Measurements from ENCODE around the gene ANXA2. TPM values are rescaled to one million over a fixed set of nuclear protein-coding genes. Genes with fewer than 3 reads are reported as not detected.
A peak's percentile ranks its signal among the peaks of the same experiment; 100 is the strongest.

ANXA2 gene
- total and polyA plus RNA-seq, 4 donors = 62.7 to 138 (median 107) TPM

DNA sequence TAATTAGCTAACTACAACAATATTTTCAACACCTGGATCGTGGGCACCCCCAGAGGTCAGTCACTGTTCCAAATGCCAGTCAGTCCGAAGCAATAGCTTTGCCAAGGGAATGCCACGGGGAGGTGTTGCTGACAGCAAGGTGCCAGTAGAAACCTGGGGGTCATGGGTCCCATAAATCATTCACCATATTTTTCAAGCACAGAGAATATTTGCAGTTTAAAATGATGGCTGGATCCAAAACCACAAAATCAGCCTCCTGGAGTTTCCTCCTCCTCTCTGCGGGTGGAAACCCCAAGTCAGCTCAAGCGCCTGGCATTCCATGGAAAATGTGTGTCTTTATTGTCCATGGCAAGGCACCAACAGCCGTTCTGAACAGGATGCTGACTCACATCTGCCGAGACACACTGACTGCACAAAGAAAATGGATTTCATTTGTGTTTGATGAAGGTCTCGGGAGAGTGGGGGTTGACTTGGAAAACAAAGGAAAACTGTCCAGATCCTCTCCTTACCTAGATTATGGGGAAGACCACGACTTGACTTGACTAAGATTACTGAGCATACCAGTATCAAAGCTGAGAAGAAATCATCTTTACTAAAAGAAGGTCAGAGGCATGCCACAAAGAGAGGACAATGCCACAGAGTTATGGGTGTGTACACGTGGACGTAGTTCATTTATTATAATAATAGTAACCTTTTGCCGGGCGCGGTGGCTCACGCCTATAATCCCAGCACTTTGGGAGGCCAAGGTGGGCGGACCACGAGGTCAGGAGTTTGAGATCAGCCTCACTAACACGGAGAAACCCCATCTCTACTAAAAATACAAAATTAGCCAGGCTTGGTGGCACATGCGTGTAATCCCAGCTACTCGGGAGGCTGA lies 26.4 kb downstream of the ANXA2 start:
- no peak overlapping the region for H3K9ac ChIP-seq (ENCODE audit: low read depth in 1 of 2, low read length in 2 of 2)
- H3K4me1 ChIP-seq (ENCODE audit: control insufficient read depth in 4 of 4, insufficient read depth in 4 of 4, low read length in 3 of 4) = peaks cover 0 to 3% (median 0%) of the 10 kb centered on the region in 4 donors

DNA sequence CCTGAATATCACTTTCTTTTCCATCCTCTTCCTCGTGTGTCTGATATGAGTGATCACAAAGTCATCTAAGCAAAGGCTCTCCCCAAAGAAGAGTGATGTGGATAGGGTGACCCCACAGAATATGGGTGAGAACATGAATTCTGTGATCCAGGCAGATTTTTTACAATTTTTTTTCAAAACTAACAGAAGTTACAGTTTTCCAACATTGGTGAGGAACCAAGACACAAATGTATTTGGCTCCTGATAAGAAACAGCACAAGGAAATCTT lies 27.0 kb downstream of the ANXA2 start:
- Histone ChIP-seq H3K4me1 (ENCODE audit: control insufficient read depth in 4 of 4, insufficient read depth in 4 of 4, low read length in 3 of 4) (peaks cover 0 to 3% (median 0%) of the 10 kb centered on the region in 4 donors), H3K36me3 (ENCODE audit: control insufficient read depth in 4 of 4, insufficient read depth in 3 of 4, low read depth in 1 of 4, low read length in 3 of 4) (peaks cover 0 to 5% (median 0%) of the 10 kb centered on the region in 4 donors), H3K9ac (ENCODE audit: low read depth in 1 of 2, low read length in 2 of 2) (no peak overlapping the region)

More for the DNA sequence above, 26.4 kb downstream of the ANXA2 start:
- Histone ChIP-seq H3K27me3 (ENCODE audit: control insufficient read depth in 4 of 4, insufficient read depth in 4 of 4, low read length in 3 of 4) (no peaks in the 10 kb centered on the region), H3K36me3 (ENCODE audit: control insufficient read depth in 4 of 4, insufficient read depth in 3 of 4, low read depth in 1 of 4, low read length in 3 of 4) (peaks cover 0 to 5% (median under 1%) of the 10 kb centered on the region in 4 donors), H3K4me3 (ENCODE audit: low read depth in 1 of 3, low read length in 3 of 3) (no peak overlapping the region), H3K9me3 (ENCODE audit: control insufficient read depth in 4 of 4, low read length in 3 of 4) (no peaks in the 10 kb centered on the region), H3K27ac (ENCODE audit: low read depth in 1 of 2, low read length in 2 of 2) (peak overlapping the region; percentile 43 to 70)
- no peak for DNase-seq (ENCODE audit: low spot score)
- TF ChIP-seq HNF4A (conservative IDR thresholded peaks at IDR 0.05) (no peak), JUND (IDR thresholded peaks at IDR 0.05) (peak; percentile 85 to 92), SP1 (IDR thresholded peaks at IDR 0.05) (peak; percentile 25), NR2F2 (IDR thresholded peaks at IDR 0.05) (peak; percentile 52)
- WGBS = 80% methylated on average over 20 of the region's 20 CpGs

DNA sequence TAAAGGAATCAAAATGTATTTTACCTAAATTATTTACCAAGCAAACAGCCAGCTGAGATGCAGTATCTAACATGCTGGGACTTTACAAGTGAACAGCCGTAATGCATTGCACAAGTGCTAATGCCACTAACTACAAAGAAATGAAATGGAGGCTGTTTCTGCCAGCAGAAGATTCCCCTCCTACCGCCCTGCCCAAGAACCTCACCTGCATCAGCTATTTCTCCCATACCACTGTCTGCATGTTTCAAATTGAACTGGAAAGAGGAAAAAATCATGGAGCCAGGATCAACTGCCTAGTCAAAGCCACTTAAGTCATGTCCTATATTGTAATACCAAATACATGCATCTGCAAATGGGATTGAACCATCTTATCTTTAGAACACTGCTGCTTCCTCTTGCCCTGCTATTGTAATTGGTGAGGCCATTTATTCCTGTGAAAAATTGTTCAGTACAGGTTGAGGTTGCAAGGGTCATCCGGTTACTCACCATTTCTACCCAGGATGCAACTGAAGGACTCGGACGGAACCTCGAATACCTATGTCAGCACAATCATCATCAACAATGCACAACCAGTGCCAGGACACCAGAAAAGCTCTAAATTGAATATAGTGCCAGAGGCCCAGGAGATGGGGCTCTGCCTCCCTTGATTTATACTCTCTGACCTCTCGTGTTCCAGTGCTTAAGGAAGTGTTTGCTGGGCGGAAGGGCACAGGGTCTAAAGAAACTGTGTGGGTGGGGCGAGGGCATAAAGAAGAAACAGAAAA lies 27.5 kb downstream of the ANXA2 start:
- WGBS = 84% methylated on average over 9 of the region's 9 CpGs
- Histone ChIP-seq H3K36me3 (ENCODE audit: control insufficient read depth in 4 of 4, insufficient read depth in 3 of 4, low read depth in 1 of 4, low read length in 3 of 4) (peaks cover 0 to 5% (median 0%) of the 10 kb centered on the region in 4 donors), H3K9ac (ENCODE audit: low read depth in 1 of 2, low read length in 2 of 2) (no peak overlapping the region)

More for the DNA sequence above, 27.0 kb downstream of the ANXA2 start:
- TF ChIP-seq, protein P1, sequence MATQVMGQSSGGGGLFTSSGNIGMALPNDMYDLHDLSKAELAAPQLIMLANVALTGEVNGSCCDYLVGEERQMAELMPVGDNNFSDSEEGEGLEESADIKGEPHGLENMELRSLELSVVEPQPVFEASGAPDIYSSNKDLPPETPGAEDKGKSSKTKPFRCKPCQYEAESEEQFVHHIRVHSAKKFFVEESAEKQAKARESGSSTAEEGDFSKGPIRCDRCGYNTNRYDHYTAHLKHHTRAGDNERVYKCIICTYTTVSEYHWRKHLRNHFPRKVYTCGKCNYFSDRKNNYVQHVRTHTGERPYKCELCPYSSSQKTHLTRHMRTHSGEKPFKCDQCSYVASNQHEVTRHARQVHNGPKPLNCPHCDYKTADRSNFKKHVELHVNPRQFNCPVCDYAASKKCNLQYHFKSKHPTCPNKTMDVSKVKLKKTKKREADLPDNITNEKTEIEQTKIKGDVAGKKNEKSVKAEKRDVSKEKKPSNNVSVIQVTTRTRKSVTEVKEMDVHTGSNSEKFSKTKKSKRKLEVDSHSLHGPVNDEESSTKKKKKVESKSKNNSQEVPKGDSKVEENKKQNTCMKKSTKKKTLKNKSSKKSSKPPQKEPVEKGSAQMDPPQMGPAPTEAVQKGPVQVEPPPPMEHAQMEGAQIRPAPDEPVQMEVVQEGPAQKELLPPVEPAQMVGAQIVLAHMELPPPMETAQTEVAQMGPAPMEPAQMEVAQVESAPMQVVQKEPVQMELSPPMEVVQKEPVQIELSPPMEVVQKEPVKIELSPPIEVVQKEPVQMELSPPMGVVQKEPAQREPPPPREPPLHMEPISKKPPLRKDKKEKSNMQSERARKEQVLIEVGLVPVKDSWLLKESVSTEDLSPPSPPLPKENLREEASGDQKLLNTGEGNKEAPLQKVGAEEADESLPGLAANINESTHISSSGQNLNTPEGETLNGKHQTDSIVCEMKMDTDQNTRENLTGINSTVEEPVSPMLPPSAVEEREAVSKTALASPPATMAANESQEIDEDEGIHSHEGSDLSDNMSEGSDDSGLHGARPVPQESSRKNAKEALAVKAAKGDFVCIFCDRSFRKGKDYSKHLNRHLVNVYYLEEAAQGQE (IDR thresholded peaks at IDR 0.05) = no peak
- TF ChIP-seq GABPA (IDR thresholded peaks at IDR 0.05 in 1 of 2, conservative IDR thresholded peaks at IDR 0.05 in 1 of 2) = no peak
- no peak for TF ChIP-seq TAF1 (conservative IDR thresholded peaks at IDR 0.05)
- no peak for TF ChIP-seq HNF4A (conservative IDR thresholded peaks at IDR 0.05)
- no peak for TF ChIP-seq YY1 (IDR thresholded peaks at IDR 0.05)
- TF ChIP-seq EGR1 (IDR thresholded peaks at IDR 0.05; ENCODE audit: low read depth in 2 of 2) = no peak
- TF ChIP-seq NR2F2 (IDR thresholded peaks at IDR 0.05) = no peak
- TF ChIP-seq FOXA1 (IDR thresholded peaks at IDR 0.05) = no peak
- TF ChIP-seq HNF4G (IDR thresholded peaks at IDR 0.05) = no peak
- no peak for TF ChIP-seq RAD21 (IDR thresholded peaks at IDR 0.05)
- Histone ChIP-seq H3K9me3 (ENCODE audit: control insufficient read depth in 4 of 4, low read length in 3 of 4) (no peaks in the 10 kb centered on the region), H3K27ac (ENCODE audit: low read depth in 1 of 2, low read length in 2 of 2) (peak overlapping the region; percentile 43 to 70), H3K27me3 (ENCODE audit: control insufficient read depth in 4 of 4, insufficient read depth in 4 of 4, low read length in 3 of 4) (no peaks in the 10 kb centered on the region), H3K4me3 (ENCODE audit: low read depth in 1 of 3, low read length in 3 of 3) (no peak overlapping the region)
- 70% methylated on average over 1 of the region's 1 CpG for whole genome bisulfite sequencing
- DNase-seq (ENCODE audit: low spot score) = no peak

More for the DNA sequence above, 27.5 kb downstream of the ANXA2 start:
- H3K27me3 ChIP-seq (ENCODE audit: control insufficient read depth in 4 of 4, insufficient read depth in 4 of 4, low read length in 3 of 4) = no peaks in the 10 kb centered on the region
- H3K4me3 ChIP-seq (ENCODE audit: low read depth in 1 of 3, low read length in 3 of 3) = no peak overlapping the region
- no peaks in the 10 kb centered on the region for H3K9me3 ChIP-seq (ENCODE audit: control insufficient read depth in 4 of 4, low read length in 3 of 4)
- TF ChIP-seq NR2F2 (IDR thresholded peaks at IDR 0.05) (peak; percentile 97), RXRA (IDR thresholded peaks at IDR 0.05) (no peak), FOXA2 (IDR thresholded peaks at IDR 0.05) (no peak), SP1 (IDR thresholded peaks at IDR 0.05) (no peak), EGR1 (IDR thresholded peaks at IDR 0.05; ENCODE audit: low read depth in 2 of 2) (no peak)
- DNase-seq (ENCODE audit: low spot score) = no peak
- peak overlapping the region; percentile 43 to 70 for H3K27ac ChIP-seq (ENCODE audit: low read depth in 1 of 2, low read length in 2 of 2)
- peaks cover 0 to 3% (median 0%) of the 10 kb centered on the region in 4 donors for H3K4me1 ChIP-seq (ENCODE audit: control insufficient read depth in 4 of 4, insufficient read depth in 4 of 4, low read length in 3 of 4)

All from liver (tissue), 9 donors.